ENCODE results near the gene ZNF490.
"Not testable (repeated sequence)": the region's sequence is repeated elsewhere in the genome, so short reads cannot be mapped to it uniquely, and the experiment has no call there.

Gene ZNF490

DNA sequence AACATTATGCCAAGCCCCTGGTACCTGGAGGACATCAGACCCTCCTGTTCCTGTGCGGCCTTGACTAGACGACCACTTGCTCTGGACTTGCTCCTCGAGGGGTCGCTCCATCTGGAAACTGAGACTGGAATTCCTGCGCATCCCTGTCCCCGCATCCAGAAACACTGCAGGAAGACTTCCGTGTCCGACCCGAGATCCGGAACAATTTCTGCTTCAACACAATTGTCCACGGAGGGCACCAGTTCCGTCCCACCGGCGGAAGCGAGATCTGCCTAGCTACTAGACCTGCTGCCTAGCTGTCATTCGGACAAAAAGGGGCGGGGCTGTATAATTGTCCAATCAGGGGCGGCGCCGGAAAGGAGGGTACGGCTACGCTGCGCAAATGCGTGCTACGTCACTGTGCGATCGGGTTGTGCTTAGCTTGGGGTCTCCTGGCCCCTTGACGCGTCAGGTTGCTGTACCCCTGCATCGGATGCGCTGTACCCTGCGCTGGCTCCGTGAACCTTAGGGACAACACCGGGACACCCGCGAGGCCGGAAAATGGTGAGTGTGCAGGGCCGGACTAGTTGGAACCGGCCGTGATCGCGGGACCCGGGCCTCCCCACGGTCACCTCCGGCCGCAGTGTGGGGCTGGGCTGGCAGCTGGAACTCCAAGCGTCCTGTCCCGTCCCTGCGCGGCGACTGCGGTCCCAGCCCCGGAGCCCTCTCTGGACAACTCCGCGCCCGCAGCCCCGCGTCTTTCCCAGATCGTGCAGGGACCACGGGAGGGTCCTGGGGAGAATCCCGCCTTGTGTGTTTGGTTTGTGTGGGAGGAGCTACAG lies at the start of gene ZNF490, which contains the start of gene ZNF791:
Gene ZNF490, minus strand, starts transcription at position 274 of the 821 bp plus-strand sequence. Its CDS starts 133 bp downstream, at position 141.
Gene ZNF791, plus strand, starts transcription at position 381 of the 821 bp plus-strand sequence. Its CDS starts 160 bp downstream, at position 541.
- DNase-seq = peak; percentile 65 to 99 (median 96)

DNA sequence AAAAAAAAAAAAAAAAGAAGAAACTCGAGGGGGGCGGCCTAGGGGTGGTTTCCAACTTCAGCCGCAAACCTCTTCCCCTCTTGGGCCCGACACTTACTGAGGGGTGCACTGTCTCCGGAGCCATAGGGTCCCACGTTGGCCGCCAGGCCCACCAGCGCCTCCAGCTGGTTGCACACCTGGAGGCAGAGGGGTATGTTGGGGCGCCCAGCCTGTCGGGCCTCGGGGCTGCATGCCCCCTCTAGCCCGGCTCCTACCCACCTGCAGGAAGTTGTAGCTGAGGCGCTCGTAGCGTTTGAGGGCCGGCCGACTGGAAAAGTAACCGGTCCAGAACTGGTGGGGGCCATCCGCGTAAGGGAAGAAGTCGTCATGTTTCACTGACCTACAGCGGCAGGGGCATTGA lies 47.4 kb upstream of the ZNF490 start:
- DNase-seq = no peak

DNA sequence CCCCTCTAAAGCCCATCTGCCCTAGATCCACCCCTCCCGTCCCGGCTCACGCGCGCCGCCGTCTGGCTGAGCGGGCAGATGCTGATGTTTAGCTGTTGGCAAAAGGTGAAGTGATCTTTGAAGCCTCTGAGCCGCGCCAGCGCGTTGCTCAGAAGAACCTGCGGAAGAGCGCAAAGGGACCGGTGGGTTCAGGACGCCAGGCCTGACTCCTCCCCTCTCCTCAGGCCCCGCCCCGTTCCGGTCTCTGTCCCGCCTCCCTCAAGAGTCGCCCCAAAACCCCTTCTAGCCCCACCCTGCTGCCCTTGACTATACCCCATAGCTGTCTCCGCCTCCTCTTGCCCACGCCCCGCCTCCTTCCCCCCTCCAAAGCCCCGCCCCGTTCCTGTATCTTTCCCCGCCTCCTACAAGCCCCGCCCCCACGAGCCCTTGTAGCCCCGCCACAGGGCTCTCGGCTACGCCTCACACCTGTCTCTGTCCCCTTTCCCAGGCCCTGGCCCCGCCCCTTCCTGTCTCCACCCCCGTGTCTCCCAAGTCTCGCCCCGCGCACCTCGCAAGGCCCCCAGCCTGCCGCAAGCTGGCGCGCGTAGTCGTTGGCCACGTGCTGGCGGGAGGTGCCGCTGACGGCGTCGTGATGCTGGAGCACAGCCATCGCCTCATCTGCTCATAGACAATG lies 46.4 kb upstream of the ZNF490 start:
- peak in 1 of 56 donors; percentile 3 for DNase-seq

DNA sequence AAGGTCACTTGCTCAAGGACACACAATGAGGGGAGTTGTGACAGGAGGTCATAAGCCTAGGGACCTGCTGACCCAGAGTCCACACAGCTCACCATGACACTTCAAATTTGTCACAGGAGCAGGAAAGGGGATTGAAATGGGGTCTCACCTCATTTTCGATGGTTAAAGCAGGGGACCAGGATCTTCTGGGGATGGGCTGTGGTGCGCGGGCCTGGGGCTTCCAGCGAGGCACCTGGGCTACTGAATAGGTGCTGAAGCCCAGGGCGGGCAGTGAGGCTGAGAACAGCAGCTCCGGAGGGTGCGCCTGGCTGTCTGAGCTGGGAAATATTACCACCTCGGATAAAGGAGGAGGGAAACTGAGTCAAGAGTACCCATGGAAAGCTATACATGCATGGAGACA lies 44.9 kb upstream of the ZNF490 start:
- DNase-seq = no peak

DNA sequence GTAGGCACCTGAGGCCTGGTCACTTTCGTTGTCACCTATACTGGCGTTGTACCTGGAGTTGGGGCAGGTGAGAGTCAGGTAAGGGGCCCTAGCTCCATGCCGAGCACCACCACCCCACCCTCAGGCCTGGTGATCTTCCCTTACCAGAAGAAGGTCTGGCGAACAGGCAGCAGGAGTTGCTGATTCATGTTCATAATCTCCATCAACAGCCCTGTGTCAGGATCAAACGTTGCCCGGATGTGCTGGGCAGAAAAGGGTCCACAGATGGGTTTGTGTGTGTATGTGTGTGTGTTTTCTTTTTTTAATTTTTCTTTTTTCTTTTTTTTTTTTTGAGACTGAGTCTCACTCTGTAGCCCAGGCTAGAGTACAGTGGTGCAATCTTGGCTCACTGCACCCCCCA lies 41.6 kb upstream of the ZNF490 start:
- DNase-seq = no peak

DNA sequence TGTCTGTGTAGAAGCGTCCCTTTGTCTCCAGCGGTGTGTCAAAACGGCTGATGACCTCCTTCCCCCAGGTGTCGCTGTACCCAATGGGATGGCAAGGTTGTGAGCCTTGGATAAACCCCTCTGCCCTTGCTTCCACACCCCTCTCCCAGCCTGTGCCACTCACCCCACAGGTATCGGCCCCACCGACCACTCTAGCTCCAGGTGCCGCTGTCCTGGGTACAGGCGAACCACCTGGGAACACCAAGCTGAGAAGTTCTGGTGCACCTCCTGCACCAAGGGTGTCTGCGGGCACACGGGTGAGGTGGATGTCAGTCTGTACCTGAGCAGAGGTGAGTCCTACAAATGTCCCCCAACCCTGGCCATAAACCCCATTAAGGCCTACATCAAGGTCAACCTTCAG lies 39.3 kb upstream of the ZNF490 start:
- DNase-seq = no peak

DNA sequence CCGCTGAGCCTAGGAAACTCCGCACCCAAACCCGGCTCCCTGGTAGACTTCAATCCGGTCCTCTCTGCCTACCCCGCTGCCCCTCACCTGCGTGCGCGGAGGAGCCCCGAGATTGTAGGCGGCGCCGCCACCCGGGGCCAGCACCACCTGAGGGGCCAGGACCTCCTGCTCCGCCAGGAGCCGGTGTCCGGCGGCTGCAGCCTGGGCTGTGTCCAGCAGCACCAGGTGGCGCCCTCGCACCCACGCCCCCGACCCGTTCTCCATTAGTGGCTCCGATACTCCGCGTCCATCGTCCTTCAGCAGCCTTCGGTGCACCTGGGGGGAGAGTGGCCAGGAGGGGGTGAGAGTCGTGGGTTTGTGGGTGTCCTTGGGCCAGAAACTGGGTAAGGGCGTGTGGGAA lies 37.5 kb upstream of the ZNF490 start:
- no peak for DNase-seq

DNA sequence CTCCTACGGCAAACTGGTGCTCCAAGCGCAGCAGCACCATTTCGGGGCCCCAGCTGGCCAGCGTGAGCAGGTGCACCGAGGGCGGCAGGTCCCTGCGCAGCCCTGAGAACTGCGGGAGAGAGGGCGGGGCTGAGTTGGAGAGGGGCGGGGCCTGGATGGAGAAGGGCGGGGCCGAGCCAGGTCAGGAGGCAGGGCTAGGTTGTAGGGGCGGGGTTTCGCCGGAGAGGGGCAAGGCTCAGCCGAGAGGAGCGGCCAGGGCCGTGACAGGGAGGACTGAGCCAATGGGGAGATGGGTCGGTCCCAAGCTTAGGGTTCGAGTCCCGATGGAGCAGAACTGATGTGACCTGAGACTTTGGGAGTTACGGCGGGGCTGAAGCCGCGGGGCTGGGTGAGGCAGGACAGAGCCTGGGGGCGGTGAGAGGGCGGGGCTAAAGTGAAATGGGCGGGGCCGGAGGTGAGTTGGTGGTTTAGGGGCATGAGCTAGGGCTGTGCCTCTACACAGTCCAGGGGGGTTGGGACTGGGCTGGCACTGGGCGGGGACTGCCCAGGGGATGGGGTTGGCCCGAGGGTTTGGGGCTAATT lies 37.0 kb upstream of the ZNF490 start:
- DNase-seq = peak in 27 of 56 donors; percentile 4 to 78 (median 28)

DNA sequence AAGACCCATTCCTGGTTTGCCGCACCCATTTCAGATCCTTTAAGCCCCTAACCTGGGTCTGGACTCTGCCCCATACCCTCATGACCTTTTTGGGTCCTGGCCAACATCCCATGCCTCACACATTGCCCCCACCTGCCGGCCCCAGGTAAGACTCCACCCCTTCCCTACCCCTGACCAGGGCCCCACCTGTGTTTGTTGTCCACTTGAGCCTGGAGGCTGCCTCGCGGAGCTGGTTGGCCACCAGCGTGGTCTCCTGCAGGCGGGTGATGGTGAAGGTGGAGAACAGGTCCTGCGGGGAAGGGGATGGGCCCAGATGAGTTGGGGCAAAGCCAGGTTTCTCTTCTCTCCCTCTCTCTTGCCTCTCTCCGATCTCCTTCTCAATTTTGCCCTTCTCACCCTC lies 36.4 kb upstream of the ZNF490 start:
- DNase-seq = no peak

DNA sequence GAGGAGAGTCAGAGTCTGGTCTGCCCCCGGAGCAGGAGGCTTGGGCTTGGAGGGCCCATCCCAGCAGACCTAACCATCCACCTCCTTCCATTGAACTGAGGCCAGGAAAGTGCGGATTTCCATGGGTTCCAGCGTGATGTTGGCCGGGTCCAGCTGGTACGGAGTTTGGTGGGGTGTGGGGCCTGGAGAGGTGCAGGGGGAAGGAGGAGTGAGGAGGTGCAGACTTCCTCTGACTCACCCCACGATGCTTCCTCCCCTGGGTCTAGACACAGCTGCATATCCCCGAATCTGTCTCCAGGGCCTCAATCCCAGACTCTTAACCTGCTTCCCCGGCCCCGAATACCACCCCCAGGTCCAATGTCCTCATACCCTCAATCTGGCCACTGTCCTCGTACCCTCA lies 35.9 kb upstream of the ZNF490 start:
- no peak for DNase-seq

DNA sequence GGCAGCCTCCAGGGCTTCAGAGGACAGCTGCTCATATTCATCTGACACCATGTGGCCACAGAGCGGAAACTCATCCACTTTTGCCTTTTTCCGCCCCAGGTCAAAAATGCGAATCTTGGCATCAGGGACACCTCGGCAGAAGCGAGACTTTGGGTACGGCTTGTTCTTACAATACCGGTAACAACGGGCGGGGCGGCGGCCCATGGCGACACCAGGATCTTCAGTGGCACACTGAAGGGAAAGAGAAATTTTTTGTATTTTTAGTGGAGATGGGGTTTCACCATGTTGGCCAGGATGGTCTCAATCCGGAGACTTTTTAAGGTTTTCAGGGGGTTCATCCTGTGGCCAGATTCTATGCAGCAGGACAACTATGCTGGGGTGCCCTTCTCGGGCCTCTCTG lies 33.1 kb upstream of the ZNF490 start:
- DNase-seq = not testable (repeated sequence)

DNA sequence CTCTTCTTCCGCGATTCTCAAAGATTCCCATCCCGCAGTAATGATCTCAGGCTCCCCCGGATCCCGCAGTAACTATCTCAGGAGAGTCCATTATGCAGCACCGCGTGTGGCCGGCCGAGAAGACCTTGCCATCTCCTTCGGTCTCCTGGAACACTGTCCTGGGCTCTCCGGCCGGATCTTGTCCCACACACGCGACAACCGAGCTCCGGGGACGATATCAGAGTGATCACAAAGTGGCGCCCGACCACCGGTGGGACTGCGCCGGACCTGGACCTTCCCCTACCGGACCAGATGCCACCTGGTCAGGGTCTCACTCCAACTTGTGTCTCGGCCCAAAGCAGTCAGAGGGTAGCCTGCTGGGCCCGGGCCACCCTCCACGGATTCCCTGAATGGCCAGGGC lies 31.9 kb upstream of the ZNF490 start:
- DNase-seq = peak in 1 of 56 donors; percentile 1

DNA sequence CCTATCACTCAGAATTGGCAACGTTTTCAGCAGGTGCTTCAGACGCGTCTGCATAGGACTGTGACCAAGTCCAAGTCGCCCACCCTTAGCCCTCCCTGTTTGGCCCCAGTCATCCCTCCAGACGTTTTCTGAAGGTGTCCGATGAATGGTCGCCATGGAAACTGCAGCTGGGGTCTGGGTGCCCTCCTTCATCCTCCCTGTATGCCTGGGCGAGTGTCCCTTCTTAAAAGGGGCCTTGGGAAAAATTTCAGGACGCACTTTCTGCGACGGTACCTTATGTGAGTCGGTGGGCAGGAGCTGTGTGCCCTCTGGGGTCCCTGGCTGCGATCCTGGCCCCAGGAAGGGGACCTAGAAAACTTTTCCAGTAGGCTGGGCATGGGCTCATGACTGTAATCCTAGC lies 30.8 kb upstream of the ZNF490 start:
- DNase-seq = no peak

DNA sequence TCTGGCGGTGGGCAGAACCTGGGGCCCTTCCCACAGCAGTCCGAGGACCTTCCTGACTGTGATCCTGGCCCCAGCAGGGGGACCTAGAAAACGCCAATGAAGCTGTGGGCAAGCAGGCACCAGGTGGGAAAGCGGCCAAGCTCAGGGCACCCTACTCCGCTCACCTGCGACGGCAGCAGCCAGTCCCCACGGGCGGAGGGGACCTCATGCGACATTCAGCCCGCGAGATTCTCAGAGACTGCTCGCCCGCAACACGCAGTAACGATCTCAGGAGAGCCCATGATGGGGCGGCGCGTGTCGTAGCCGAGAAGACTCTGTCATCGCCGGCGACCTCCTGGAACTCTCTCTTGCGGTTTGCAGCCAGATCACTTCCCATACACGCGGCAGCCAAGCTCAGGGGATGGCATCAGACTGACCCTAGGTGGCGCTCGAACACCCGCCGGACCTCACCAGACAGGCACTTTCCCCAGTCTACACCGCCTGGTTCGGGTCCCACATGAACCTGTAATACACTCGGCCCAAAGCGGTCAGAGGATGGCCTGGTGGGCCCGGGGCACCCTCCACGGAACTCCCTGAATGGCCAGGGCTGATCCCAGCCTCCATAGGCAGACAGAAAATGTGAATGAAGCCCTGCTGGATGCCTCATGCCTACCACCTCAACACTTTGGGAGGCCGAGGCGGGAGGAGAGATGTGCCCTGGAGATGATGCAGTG lies 29.4 kb upstream of the ZNF490 start:
- DNase-seq = peak in 50 of 56 donors; percentile 9 to 85 (median 45)

DNA sequence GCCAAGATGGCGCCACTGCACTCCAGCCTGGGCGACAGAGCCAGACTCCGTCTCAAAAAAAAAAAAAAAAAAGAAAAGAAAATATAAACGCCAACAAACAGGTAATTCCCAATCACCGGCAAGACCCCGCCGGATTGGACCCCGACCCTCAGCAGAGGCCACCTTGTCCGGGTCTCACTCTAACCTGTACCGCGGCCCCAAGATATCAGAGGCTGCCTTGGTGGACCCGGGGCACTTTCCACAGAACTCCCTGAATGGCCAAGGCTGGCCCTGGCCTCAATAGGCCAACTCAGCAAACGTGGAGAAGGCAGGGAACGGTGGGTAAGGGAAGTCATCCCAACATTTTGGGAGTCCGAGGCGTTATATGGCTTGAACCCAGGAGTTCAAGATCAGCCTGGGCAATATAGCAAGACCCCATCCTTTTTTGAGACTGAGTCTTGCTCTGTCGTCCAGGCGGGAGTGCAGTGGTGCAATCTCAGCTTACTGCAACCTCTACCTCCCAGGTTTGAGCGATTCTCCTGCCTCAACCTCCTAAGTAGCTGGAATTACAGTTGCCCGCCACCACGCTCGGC lies 28.1 kb upstream of the ZNF490 start:
- no peak for DNase-seq

DNA sequence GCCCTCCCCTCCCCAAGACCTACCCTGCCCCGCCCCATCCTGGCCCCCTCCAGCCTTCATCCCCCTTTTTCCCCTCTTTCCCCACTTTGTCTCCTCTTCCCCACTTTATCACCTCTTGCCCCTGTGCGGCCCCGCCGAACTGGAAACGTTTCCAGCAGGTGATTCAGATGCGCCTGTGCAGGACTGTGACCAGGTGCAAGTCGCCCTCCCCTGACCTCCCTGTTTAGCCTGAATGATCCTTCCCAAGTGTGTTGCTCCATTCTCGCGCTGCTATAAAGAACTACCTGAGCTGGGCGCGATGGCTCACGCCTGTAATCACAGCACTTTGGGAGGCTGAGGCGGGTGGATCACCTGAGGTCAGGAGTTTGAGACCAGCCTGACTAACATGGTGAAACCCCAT lies 26.0 kb upstream of the ZNF490 start:
- no peak for DNase-seq

DNA sequence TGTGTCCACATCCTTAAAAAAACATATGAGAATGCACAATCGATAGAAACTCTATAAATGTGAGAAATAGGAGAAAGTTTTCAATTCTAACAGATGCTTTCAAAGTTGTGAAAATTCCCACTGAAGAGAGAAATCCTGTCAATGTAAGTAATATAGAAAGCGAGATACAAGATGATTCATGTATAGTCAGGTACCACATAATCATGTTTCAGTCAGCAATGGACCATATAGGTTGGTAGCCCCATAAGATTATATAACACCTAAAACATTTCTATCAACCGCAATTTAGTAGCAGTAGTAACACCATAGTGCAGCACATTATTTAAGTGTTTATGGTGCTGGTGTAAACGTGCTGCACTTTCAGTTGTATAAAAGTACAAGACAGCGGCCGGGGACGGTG lies 18.6 kb upstream of the ZNF490 start:
- no peak for DNase-seq

DNA sequence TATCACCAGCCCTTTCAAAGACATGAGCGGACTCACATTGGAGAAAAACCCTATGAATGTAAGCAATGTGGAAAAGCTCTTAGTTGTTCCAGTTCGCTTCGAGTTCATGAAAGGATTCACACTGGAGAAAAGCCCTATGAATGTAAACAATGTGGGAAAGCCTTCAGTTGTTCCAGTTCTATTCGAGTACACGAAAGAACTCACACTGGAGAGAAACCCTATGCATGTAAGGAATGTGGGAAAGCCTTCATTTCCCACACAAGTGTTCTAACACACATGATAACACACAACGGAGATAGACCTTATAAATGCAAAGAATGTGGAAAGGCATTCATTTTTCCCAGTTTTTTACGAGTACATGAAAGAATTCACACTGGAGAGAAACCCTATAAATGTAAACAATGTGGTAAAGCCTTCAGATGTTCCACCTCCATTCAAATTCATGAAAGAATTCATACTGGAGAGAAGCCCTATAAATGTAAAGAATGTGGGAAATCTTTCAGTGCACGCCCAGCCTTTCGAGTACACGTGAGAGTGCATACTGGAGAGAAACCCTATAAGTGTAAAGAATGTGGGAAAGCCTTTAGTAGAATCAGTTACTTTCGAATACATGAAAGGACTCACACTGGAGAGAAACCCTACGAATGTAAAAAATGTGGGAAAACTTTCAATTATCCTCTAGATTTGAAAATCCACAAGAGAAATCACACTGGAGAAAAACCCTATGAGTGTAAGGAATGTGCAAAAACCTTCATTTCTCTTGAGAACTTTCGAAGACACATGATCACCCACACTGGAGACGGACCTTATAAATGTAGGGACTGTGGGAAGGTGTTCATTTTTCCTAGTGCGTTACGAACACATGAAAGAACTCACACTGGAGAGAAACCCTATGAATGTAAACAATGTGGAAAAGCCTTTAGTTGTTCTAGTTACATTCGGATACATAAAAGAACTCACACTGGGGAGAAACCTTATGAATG lies 17.7 kb upstream of the ZNF490 start:
- DNase-seq = no peak

DNA sequence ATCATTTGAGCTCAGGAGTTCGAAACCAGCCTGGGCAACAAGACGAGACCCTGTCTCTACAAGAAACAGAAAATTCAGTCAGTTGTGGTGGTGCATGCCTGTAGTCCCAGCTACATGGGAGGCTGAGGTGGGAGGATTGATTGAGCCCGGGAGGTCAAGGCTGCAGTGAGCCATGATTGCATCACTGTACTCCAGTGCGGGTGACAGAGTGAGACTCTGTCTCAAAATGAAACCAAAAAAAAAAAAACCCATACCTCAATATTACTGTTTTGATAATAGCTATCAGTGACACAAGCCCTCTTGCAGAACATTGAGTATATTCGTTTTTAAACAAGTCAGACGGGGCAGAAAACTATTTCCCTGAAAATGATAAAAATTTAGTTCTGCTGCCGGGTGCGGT lies 16.3 kb upstream of the ZNF490 start:
- DNase-seq = no peak
